ENCODE data around the gene FAM83F. TPM values are rescaled to one million over a fixed set of nuclear protein-coding genes. Genes with fewer than 3 reads are reported as not detected.
A peak's percentile ranks its signal among the peaks of the same experiment; 100 is the strongest.

The FAM83F gene
- total RNA-seq, 1 donor from 2014 or later: 12.8 TPM

GRCh38 chr22:40040927-40041326 is 46.2 kb downstream of the FAM83F start:
- Histone ChIP-seq H3K36me3 (no peaks in the 10 kb centered on the region), H3K9me3 (no peaks in the 10 kb centered on the region), H3K27ac (peak overlapping the region; percentile 5), H3K4me1 (peaks cover 46% of the 10 kb centered on the region), H3K4me3 (no peak overlapping the region), H3K27me3 (no peaks in the 10 kb centered on the region)
- intact Hi-C loops (cut with DNase I): loop anchor here (5.0 to 10.0 kb wide), 2 partner anchors 134 to 306 kb away; partner anchors contain the start of genes ADSL and TNRC6B
- TF ChIP-seq POLR2A (IDR thresholded peaks at IDR 0.05) (no peak), CTCF (IDR thresholded peaks at IDR 0.05) (no peak), POLR2AphosphoS5 (IDR thresholded peaks at IDR 0.05; ENCODE audit: insufficient read depth in 1 of 2, low read depth in 1 of 2) (no peak)
- no peak for DNase-seq (ENCODE audit: extremely low spot score in 2 of 2)

GRCh38 chr22:40041366-40042137 is 46.8 kb downstream of the FAM83F start:
- TF ChIP-seq CTCF (IDR thresholded peaks at IDR 0.05) (no peak), POLR2AphosphoS5 (IDR thresholded peaks at IDR 0.05; ENCODE audit: insufficient read depth in 1 of 2, low read depth in 1 of 2) (no peak), POLR2A (IDR thresholded peaks at IDR 0.05) (no peak)
- H3K27me3 ChIP-seq: no peaks in the 10 kb centered on the region
- H3K9me3 ChIP-seq: no peaks in the 10 kb centered on the region
- no peaks in the 10 kb centered on the region for H3K36me3 ChIP-seq
- intact Hi-C loops (cut with DNase I): loop anchor here (5.0 to 10.0 kb wide), 2 partner anchors 133 to 306 kb away; partner anchors contain the start of genes ADSL and TNRC6B
- DNase-seq (ENCODE audit: extremely low spot score in 2 of 2): no peak
- H3K27ac ChIP-seq: peak overlapping the region; percentile 5
- H3K4me1 ChIP-seq: peaks cover 53% of the 10 kb centered on the region
- no peak overlapping the region for H3K4me3 ChIP-seq

GRCh38 chr22:40042312-40042711 is 47.6 kb downstream of the FAM83F start:
- Histone ChIP-seq H3K27ac (peak overlapping the region; percentile 88), H3K4me1 (peaks cover 60% of the 10 kb centered on the region), H3K4me3 (no peak overlapping the region), H3K9me3 (no peaks in the 10 kb centered on the region), H3K36me3 (no peaks in the 10 kb centered on the region), H3K27me3 (no peaks in the 10 kb centered on the region)
- DNase-seq (ENCODE audit: extremely low spot score in 2 of 2): no peak
- intact Hi-C loops (cut with DNase I): loop anchor here (5.0 to 10.0 kb wide), 2 partner anchors 132 to 305 kb away; partner anchors contain the start of genes ADSL and TNRC6B
- TF ChIP-seq POLR2A (IDR thresholded peaks at IDR 0.05) (no peak), CTCF (IDR thresholded peaks at IDR 0.05) (no peak), POLR2AphosphoS5 (IDR thresholded peaks at IDR 0.05; ENCODE audit: insufficient read depth in 1 of 2, low read depth in 1 of 2) (no peak)

- no peaks in the 10 kb centered on the region for H3K9me3 ChIP-seq
- peak in 1 of 2 donors; percentile 85 for TF ChIP-seq POLR2AphosphoS5 (IDR thresholded peaks at IDR 0.05; ENCODE audit: insufficient read depth in 1 of 2, low read depth in 1 of 2)
- TF ChIP-seq CTCF (IDR thresholded peaks at IDR 0.05): no peak
- TF ChIP-seq POLR2A (IDR thresholded peaks at IDR 0.05): no peak
- H3K4me1 ChIP-seq: peaks cover 68% of the 10 kb centered on the region
- H3K27me3 ChIP-seq: no peaks in the 10 kb centered on the region
- peak overlapping the region; percentile 75 to 76 for H3K4me3 ChIP-seq
- H3K36me3 ChIP-seq: no peaks in the 10 kb centered on the region
- no peak for DNase-seq (ENCODE audit: extremely low spot score in 2 of 2)
- intact Hi-C loops (cut with DNase I): loop anchor here (5.0 to 10.0 kb wide), 2 partner anchors 132 to 304 kb away; partner anchors contain the start of genes ADSL and TNRC6B
- H3K27ac ChIP-seq: peak overlapping the region; percentile 88
Observed at GRCh38 chr22:40043081-40043480, 48.3 kb downstream of the FAM83F start.

- DNase-seq (ENCODE audit: extremely low spot score in 2 of 2): no peak
- peak overlapping the region; percentile 75 to 76 for H3K4me3 ChIP-seq
Observed at GRCh38 chr22:40043793-40044101, 49.0 kb downstream of the FAM83F start.

More at GRCh38 chr22:40043793-40044101, 49.0 kb downstream of the FAM83F start:
- intact Hi-C loops (cut with DNase I): loop anchor here (5.0 to 10.0 kb wide), 2 partner anchors 131 to 304 kb away; partner anchors contain the start of genes ADSL and TNRC6B
- Histone ChIP-seq H3K4me1 (peaks cover 70% of the 10 kb centered on the region), H3K27ac (peak overlapping the region; percentile 88), H3K9me3 (no peaks in the 10 kb centered on the region), H3K36me3 (no peaks in the 10 kb centered on the region), H3K27me3 (no peaks in the 10 kb centered on the region)
- TF ChIP-seq CTCF (IDR thresholded peaks at IDR 0.05) (no peak), POLR2A (IDR thresholded peaks at IDR 0.05) (no peak), POLR2AphosphoS5 (IDR thresholded peaks at IDR 0.05; ENCODE audit: insufficient read depth in 1 of 2, low read depth in 1 of 2) (no peak)

Data from vagina (tissue), 2 donors.